ENCODE data around the gene DNAAF9. TPM values are rescaled to one million over a fixed set of nuclear protein-coding genes. Genes with fewer than 3 reads are reported as not detected.
A peak's percentile ranks its signal among the peaks of the same experiment; 100 is the strongest.

Gene DNAAF9
- total and polyA plus RNA-seq, 2 donors (not counting 3 experiments of a cell fraction or from before 2014, with no cell fraction given): 7.6 to 20.9 TPM

DNA sequence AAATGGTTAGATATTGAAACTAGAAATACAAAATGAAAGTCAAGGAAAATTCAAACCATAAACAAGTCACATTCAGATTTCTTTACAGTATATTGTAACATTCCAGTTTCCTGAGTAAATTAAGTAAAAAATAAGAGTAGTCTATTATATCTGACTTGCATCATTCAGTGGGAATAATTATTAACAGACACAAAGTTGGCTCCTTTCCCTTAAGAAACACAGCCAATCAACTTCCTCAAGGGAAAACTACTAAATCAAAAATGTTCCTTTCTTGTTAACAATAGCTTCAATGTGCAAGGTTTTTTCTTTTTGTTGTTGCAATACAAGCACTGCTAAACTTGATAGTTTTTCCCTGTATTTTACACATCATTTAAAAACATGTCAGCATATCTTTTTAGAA lies 33.2 kb downstream of the DNAAF9 start:
- DNase-seq (ENCODE audit: low read depth, low spot score) (peak; percentile 85), FAIRE-seq (peak; percentile 55)
- Histone ChIP-seq H3K4me2 (ENCODE audit: insufficient read depth, low read length) (no peak overlapping the region), H3K79me2 (ENCODE audit: control insufficient read depth, insufficient read depth, low read length) (no peaks in the 10 kb centered on the region), H3K27me3 (ENCODE audit: control insufficient read depth in 2 of 2, insufficient read depth in 2 of 2, low read length in 2 of 2) (no peaks in the 10 kb centered on the region), H3K9me1 (replicated peaks; ENCODE audit: control insufficient read depth, extremely low read depth, insufficient read depth, low read length) (no peaks in the 10 kb centered on the region), H3K9me3 (replicated peaks; ENCODE audit: control insufficient read depth, insufficient read depth, low read length) (no peaks in the 10 kb centered on the region), H3K4me1 (ENCODE audit: control insufficient read depth, extremely low read depth, insufficient read depth, low read length) (peaks cover 17% of the 10 kb centered on the region), H3K27ac (ENCODE audit: insufficient read depth, low read depth, low read length) (no peak overlapping the region), H3K4me3 (replicated peaks in 1 of 3; ENCODE audit: insufficient read depth in 1 of 3, low read depth in 1 of 3, low read length in 3 of 3) (no peak overlapping the region), H3K36me3 (ENCODE audit: control insufficient read depth in 2 of 2, extremely low read depth in 1 of 2, insufficient read depth in 2 of 2, low read length in 2 of 2) (peaks cover 10 to 15% of the 10 kb centered on the region in 2 experiments), H2AFZ (ENCODE audit: low read depth, low read length) (no peak overlapping the region), H4K20me1 (replicated peaks; ENCODE audit: control insufficient read depth, extremely low read depth, insufficient read depth, low read length) (no peaks in the 10 kb centered on the region), H3K9ac (replicated peaks; ENCODE audit: extremely low read depth, insufficient read depth, low read length) (no peak overlapping the region)
- TF ChIP-seq MYC (IDR thresholded peaks at IDR 0.05; ENCODE audit: low read depth, low read length) (no peak), FOS (IDR thresholded peaks at IDR 0.05; ENCODE audit: borderline replicate concordance, insufficient read depth, low read length) (no peak), JUN (IDR thresholded peaks at IDR 0.05; ENCODE audit: borderline replicate concordance, insufficient read depth, insufficient read length, low read depth) (no peak), POLR2A (IDR thresholded peaks at IDR 0.05; ENCODE audit: low read depth, low read length) (no peak), CTCF (IDR thresholded peaks at IDR 0.05; ENCODE audit: extremely low read depth in 1 of 2, insufficient read depth in 1 of 2, low read depth in 1 of 2, low read length in 2 of 2) (no peak), EZH2 (IDR thresholded peaks at IDR 0.05; ENCODE audit: borderline replicate concordance, low read depth, low read length, severe bottlenecking) (no peak), GATA2 (IDR thresholded peaks at IDR 0.05; ENCODE audit: insufficient read depth, insufficient read length, low read depth, low read length) (no peak), MAX (IDR thresholded peaks at IDR 0.05; ENCODE audit: insufficient read depth, insufficient read length) (no peak), POLR2AphosphoS5 (IDR thresholded peaks at IDR 0.05; ENCODE audit: insufficient read depth, low read depth, low read length) (no peak)
- ChIA-PET CTCF (interaction anchor here (1.3 kb wide), 1 partner anchor 32 kb away, joined by 4 read pairs; no protein-coding TSS in a partner anchor), POLR2A (no interaction called here)
- BruUV-seq (replicated peaks): no TSS peak
- intact Hi-C loops (cut with micrococcal nuclease) (no loop called here), dilution Hi-C loops (cut with MboI; ENCODE audit: extremely low pct_ligation_motif_present, low sequenced_read_pairs) (no loop called here)

Measured in endothelial cell of umbilical vein (primary cell).